Uterus (tissue), 2 donors: ENCODE measurements around the gene ATP5F1E.

ENCODE experiments used
- POLR2A ChIP-seq, 2 donors: fragments of 450-650 bp; IDR thresholded peaks; one replicate each; pipeline ENCODE4 v1.6.1; 2016; ENCODE audit warnings: antibody characterized with exemption in 2 of 2, mild to moderate bottlenecking in 1 of 2, moderate library complexity in 1 of 2
- TF ChIP-seq, protein P1 (sequence below), 4 experiments: fragments of 200-600 bp in 2 of 4; fragments of 450-650 bp in 2 of 4; sonication (generic) in 2 of 4; IDR thresholded peaks; one replicate each; pipeline ENCODE4 v1.5.1; 2016 to 2019; ENCODE audit warnings: antibody characterized with exemption in 4 of 4, mild to moderate bottlenecking in 2 of 4, moderate library complexity in 1 of 4

DNA sequence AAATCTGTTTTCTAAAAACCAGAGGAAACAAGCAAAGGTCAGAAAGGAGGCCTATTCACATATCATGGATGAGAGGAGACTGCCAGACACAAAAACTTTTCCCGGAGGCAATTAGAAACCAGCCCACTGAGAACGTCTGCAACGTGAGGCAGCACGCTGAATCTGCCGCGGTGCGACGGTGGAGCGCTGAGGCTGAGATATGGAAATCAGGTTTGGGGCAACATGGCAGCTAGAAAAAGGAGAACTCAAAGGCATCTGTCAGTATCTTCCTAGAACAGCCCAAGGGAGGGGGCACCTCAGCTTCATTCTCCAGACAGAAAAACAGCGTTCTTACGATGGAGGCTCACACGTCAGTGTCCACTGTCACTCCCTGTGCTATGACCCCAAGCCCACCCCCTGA is 5.3 kb upstream of the ATP5F1E start:
- TF ChIP-seq, protein P1, sequence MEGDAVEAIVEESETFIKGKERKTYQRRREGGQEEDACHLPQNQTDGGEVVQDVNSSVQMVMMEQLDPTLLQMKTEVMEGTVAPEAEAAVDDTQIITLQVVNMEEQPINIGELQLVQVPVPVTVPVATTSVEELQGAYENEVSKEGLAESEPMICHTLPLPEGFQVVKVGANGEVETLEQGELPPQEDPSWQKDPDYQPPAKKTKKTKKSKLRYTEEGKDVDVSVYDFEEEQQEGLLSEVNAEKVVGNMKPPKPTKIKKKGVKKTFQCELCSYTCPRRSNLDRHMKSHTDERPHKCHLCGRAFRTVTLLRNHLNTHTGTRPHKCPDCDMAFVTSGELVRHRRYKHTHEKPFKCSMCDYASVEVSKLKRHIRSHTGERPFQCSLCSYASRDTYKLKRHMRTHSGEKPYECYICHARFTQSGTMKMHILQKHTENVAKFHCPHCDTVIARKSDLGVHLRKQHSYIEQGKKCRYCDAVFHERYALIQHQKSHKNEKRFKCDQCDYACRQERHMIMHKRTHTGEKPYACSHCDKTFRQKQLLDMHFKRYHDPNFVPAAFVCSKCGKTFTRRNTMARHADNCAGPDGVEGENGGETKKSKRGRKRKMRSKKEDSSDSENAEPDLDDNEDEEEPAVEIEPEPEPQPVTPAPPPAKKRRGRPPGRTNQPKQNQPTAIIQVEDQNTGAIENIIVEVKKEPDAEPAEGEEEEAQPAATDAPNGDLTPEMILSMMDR (IDR thresholded peaks at IDR 0.05) = no peak
- no peak for TF ChIP-seq POLR2A (IDR thresholded peaks at IDR 0.05)
